H9 (cell line): ENCODE measurements around the gene DNAJC17. TPM values are rescaled to one million over a fixed set of nuclear protein-coding genes. Genes with fewer than 3 reads are reported as not detected.

Source experiments
- DNase-seq: peaks from one replicate; pipeline ENCODE4 v3.0.0-alpha.2; 2017
- H2AFZ ChIP-seq: one replicate; pipeline ENCODE4 v1.6.1; 2013; ENCODE audit warnings: mild to moderate bottlenecking, low read length, control low read depth, moderate library complexity
- H2AK5ac ChIP-seq: 2 replicates; pipeline ENCODE4 v1.6.1; 2013; ENCODE audit warnings: low read length, control low read depth, mixed read lengths; ENCODE audit not compliant: insufficient read length
- H2BK120ac ChIP-seq: one replicate; pipeline ENCODE4 v1.6.1; 2013; ENCODE audit warnings: low read depth, mild to moderate bottlenecking, low read length, control low read depth, inconsistent platforms; ENCODE audit not compliant: poor library complexity, severe bottlenecking
- H2BK12ac ChIP-seq: 2 replicates; pipeline ENCODE4 v1.6.1; 2013; ENCODE audit warnings: low read length, control low read depth, mixed read lengths, low read depth; ENCODE audit not compliant: insufficient read length
- H2BK15ac ChIP-seq: 2 replicates; pipeline ENCODE4 v1.6.1; 2013; ENCODE audit warnings: low read depth, low read length, control low read depth
- H2BK20ac ChIP-seq: one replicate; pipeline ENCODE4 v1.6.1; 2013; ENCODE audit warnings: low read depth, mild to moderate bottlenecking, low read length, control low read depth, inconsistent platforms; ENCODE audit not compliant: poor library complexity, severe bottlenecking
- H2BK5ac ChIP-seq: 2 replicates; pipeline ENCODE4 v1.6.1; 2013; ENCODE audit warnings: low read length, control low read depth, mixed read lengths; ENCODE audit not compliant: insufficient read length
- H3K14ac ChIP-seq: 2 replicates; pipeline ENCODE4 v1.6.1; 2013; ENCODE audit warnings: low read length, control low read depth; ENCODE audit not compliant: insufficient read depth
- H3K18ac ChIP-seq: 2 replicates; pipeline ENCODE4 v1.6.1; 2013; ENCODE audit warnings: low read depth, mild to moderate bottlenecking, mixed read lengths, low read length, control low read depth; ENCODE audit not compliant: insufficient read length
- H3K23ac ChIP-seq: 2 replicates; pipeline ENCODE4 v1.6.1; 2013; ENCODE audit warnings: low read length, control low read depth, mixed read lengths, low read depth; ENCODE audit not compliant: insufficient read length
- H3K23me2 ChIP-seq: 2 replicates; pipeline ENCODE4 v1.6.1; 2013; ENCODE audit warnings: low read depth, mild to moderate bottlenecking, mixed read lengths, low read length, control low read depth; ENCODE audit not compliant: insufficient read length, poor library complexity, severe bottlenecking
- H3K27ac ChIP-seq: 2 replicates; pipeline ENCODE4 v1.5.1; 2013; ENCODE audit warnings: low read length, control low read depth, mixed read lengths, low read depth; ENCODE audit not compliant: insufficient read length
- H3K27me3 ChIP-seq: 2 replicates; pipeline ENCODE4 v1.6.1; 2013; ENCODE audit warnings: low read length, control low read depth, inconsistent platforms; ENCODE audit not compliant: insufficient read depth
- H3K4ac ChIP-seq: 2 replicates; pipeline ENCODE4 v1.6.1; 2013; ENCODE audit warnings: low read depth, mild to moderate bottlenecking, control low read depth, inconsistent platforms, low read length, moderate library complexity
- H3K4me1 ChIP-seq: 2 replicates; pipeline ENCODE4 v1.6.1; 2013; ENCODE audit warnings: low read length, control low read depth, inconsistent platforms; ENCODE audit not compliant: insufficient read depth
- H3K4me2 ChIP-seq: 2 replicates; pipeline ENCODE4 v1.6.1; 2013; ENCODE audit warnings: low read length, control low read depth, mixed read lengths; ENCODE audit not compliant: insufficient read length, insufficient read depth
- H3K56ac ChIP-seq: 2 replicates; pipeline ENCODE4 v1.6.1; 2013; ENCODE audit warnings: low read depth, mild to moderate bottlenecking, mixed read lengths, low read length, control low read depth; ENCODE audit not compliant: insufficient read length
- H3K79me1 ChIP-seq: 2 replicates; pipeline ENCODE4 v1.6.1; 2013; ENCODE audit warnings: low read depth, mild to moderate bottlenecking, moderate library complexity, low read length, control low read depth, inconsistent platforms; ENCODE audit not compliant: insufficient read depth, poor library complexity, severe bottlenecking
- H3K79me2 ChIP-seq: 2 replicates; pipeline ENCODE4 v1.6.1; 2013; ENCODE audit warnings: low read length, control low read depth, inconsistent platforms; ENCODE audit not compliant: insufficient read depth
- H3K9ac ChIP-seq: 2 replicates; pipeline ENCODE4 v1.6.1; 2013; ENCODE audit warnings: low read length, control low read depth, mixed read lengths; ENCODE audit not compliant: insufficient read length; ENCODE audit errors: extremely low read depth
- H3K9me3 ChIP-seq: one replicate; pipeline ENCODE4 v1.6.1; 2013; ENCODE audit warnings: low read depth, low read length, inconsistent platforms; ENCODE audit not compliant: control insufficient read depth
- H3T11ph ChIP-seq: one replicate; pipeline ENCODE4 v1.6.1; 2013; ENCODE audit warnings: mild to moderate bottlenecking, low read length, control low read depth, inconsistent platforms
- H4K20me1 ChIP-seq: one replicate; pipeline ENCODE4 v1.6.1; 2013; ENCODE audit not compliant: control insufficient read depth, insufficient read length, insufficient read depth
- H4K5ac ChIP-seq: 2 replicates; pipeline ENCODE4 v1.6.1; 2013; ENCODE audit warnings: low read depth, mild to moderate bottlenecking, mixed read lengths, low read length, control low read depth; ENCODE audit not compliant: insufficient read length
- H4K8ac ChIP-seq: replicated peaks from 2 replicates; pipeline ENCODE4 v1.6.1; 2013; ENCODE audit warnings: low read length, control low read depth, mixed read lengths, low read depth; ENCODE audit not compliant: insufficient read length
- H4K91ac ChIP-seq: 2 replicates; pipeline ENCODE4 v1.6.1; 2013; ENCODE audit warnings: low read depth, mild to moderate bottlenecking, moderate library complexity, mixed read lengths, low read length, control low read depth; ENCODE audit not compliant: insufficient read length
- H3K27ac Mint-ChIP-seq, 3 experiments: 2 replicates in 2 of 3; 3 replicates in 1 of 3; pipeline ENCODE4 v1.8.0; 2020 to 2021; ENCODE audit warnings: mixed read lengths in 3 of 3, mild to moderate bottlenecking in 1 of 3, moderate library complexity in 1 of 3
- H3K27me3 Mint-ChIP-seq: 2 replicates; pipeline ENCODE4 v1.8.0; 2021; ENCODE audit warnings: low read depth, mild to moderate bottlenecking, moderate library complexity, mixed read lengths
- H3K36me3 Mint-ChIP-seq, 3 experiments: 2 replicates in 2 of 3; 3 replicates in 1 of 3; pipeline ENCODE4 v1.8.0; 2020 to 2021; ENCODE audit warnings: low read depth in 3 of 3, mixed read lengths in 3 of 3; ENCODE audit not compliant: insufficient read depth in 1 of 3
- H3K4me1 Mint-ChIP-seq, 2 experiments: 2 replicates each; pipeline ENCODE4 v1.8.0; 2020; ENCODE audit warnings: mixed read lengths in 2 of 2
- H3K4me3 Mint-ChIP-seq, 2 experiments: 2 replicates in 1 of 2; 3 replicates in 1 of 2; pipeline ENCODE4 v1.8.0; 2020 to 2021; ENCODE audit warnings: mild to moderate bottlenecking in 2 of 2, mixed read lengths in 2 of 2, moderate library complexity in 1 of 2
- H3K9me3 Mint-ChIP-seq, 2 experiments: 2 replicates in 1 of 2; 3 replicates in 1 of 2; pipeline ENCODE4 v1.8.0; 2020; ENCODE audit warnings: mild to moderate bottlenecking in 2 of 2, mixed read lengths in 2 of 2, moderate library complexity in 1 of 2
- WGBS: extraction: QIAGEN DNeasy Blood & Tissue Kit; methylation state at CpG from one replicate; pipeline ENCODE4 v1.1.7; 2013; ENCODE audit warnings: missing lambda C conversion rate, low lambda C conversion rate, mixed read lengths; ENCODE audit not compliant: insufficient read length; ENCODE audit errors: extremely low coverage; 5-methylcytosine and 5-hydroxymethylcytosine counted together
- total RNA-seq: library from RNA; stranded (reverse); gene quantifications from 2 replicates; pipeline ENCODE4 v1.2.1, GENCODE V29; 2021
- TF ChIP-seq, protein P1 (sequence below): fragments of 200-600 bp; sonication (generic); conservative IDR thresholded peaks from 3 replicates; pipeline ENCODE4 v1.8.0; 2021; ENCODE audit warnings: antibody characterized with exemption, mild to moderate bottlenecking

Gene DNAJC17
- total RNA-seq, 1 experiment from 2014 or later: 38.3 TPM

DNA sequence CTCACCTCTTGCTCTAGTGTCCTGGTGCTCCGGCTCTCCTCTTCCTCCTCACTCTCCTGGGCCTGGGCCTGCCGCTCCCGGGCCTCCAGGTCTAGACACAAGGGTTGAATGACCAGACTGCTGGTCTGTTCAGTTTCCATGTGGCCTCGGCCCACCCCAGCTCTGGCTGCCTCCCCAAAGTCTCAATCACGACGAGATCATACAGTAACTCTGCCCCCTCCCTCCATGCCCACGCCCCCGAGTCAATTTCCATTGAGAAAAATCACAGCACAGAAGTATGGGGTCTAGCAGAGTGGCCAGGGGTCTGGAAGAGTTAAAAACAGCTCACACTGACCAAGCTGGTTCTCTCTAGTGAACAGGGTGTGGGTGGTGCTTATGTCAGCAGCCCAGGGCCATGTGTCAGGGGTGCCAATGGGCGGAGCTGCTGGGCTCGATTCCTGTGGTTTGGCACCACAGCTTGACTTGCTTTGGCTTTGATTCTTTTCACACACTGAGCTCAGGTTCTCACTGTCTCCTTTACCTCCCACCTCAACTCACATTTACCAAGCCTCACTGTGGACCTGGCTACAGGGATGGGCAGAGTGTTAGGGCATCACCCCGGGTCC is 30.6 kb downstream of the DNAJC17 start:
- Mint-ChIP-seq H3K9me3 (no peaks in the 10 kb centered on the region), H3K27ac (peak overlapping the region in 1 of 3 experiments; percentile 92; a peak in 2 of 7 replicates), H3K36me3 (peaks cover 11 to 60% (median 42%) of the 10 kb centered on the region in 3 experiments; a peak in 6 of 7 replicates), H3K27me3 (no peaks in the 10 kb centered on the region), H3K4me3 (no peak overlapping the region), H3K4me1 (no peaks in the 10 kb centered on the region)
- H3T11ph ChIP-seq: no peak overlapping the region
- no peak overlapping the region for H2AK5ac ChIP-seq
- H3K27me3 ChIP-seq: no peaks in the 10 kb centered on the region
- TF ChIP-seq, protein P1, sequence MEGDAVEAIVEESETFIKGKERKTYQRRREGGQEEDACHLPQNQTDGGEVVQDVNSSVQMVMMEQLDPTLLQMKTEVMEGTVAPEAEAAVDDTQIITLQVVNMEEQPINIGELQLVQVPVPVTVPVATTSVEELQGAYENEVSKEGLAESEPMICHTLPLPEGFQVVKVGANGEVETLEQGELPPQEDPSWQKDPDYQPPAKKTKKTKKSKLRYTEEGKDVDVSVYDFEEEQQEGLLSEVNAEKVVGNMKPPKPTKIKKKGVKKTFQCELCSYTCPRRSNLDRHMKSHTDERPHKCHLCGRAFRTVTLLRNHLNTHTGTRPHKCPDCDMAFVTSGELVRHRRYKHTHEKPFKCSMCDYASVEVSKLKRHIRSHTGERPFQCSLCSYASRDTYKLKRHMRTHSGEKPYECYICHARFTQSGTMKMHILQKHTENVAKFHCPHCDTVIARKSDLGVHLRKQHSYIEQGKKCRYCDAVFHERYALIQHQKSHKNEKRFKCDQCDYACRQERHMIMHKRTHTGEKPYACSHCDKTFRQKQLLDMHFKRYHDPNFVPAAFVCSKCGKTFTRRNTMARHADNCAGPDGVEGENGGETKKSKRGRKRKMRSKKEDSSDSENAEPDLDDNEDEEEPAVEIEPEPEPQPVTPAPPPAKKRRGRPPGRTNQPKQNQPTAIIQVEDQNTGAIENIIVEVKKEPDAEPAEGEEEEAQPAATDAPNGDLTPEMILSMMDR: no peak
- no peak overlapping the region for H3K56ac ChIP-seq
- no peak for DNase-seq
- no peaks in the 10 kb centered on the region for H3K4me1 ChIP-seq
- H3K79me1 ChIP-seq: no peaks in the 10 kb centered on the region
- no peak overlapping the region for H3K4me2 ChIP-seq
- H3K27ac ChIP-seq: no peak overlapping the region
- no CpG with 5 or more reads among the region's 11 CpGs for WGBS
- H4K8ac ChIP-seq: no peak overlapping the region
- H2BK20ac ChIP-seq: no peak overlapping the region
- H4K20me1 ChIP-seq: no peaks in the 10 kb centered on the region
- H2BK120ac ChIP-seq: no peak overlapping the region
- no peak overlapping the region for H3K9ac ChIP-seq
- no peak overlapping the region for H4K5ac ChIP-seq
- no peak overlapping the region for H2AFZ ChIP-seq
- no peak overlapping the region for H3K14ac ChIP-seq
- no peaks in the 10 kb centered on the region for H3K23me2 ChIP-seq
- H3K23ac ChIP-seq: no peak overlapping the region
- H2BK15ac ChIP-seq: no peak overlapping the region
- no peak overlapping the region for H3K4ac ChIP-seq
- H3K9me3 ChIP-seq: no peaks in the 10 kb centered on the region
- no peak overlapping the region for H4K91ac ChIP-seq
- H2BK12ac ChIP-seq: no peak overlapping the region
- H2BK5ac ChIP-seq: no peak overlapping the region
- no peaks in the 10 kb centered on the region for H3K79me2 ChIP-seq
- H3K18ac ChIP-seq: no peak overlapping the region
